HG02970 (cell line): ENCODE results near the gene TSHZ3.

Experiments used
- ATAC-seq: cut with Tn5 transposase; IDR thresholded peaks from one replicate; pipeline ENCODE4 v1.9.1; 2021; ENCODE audit warnings: mild to moderate bottlenecking, moderate library complexity, moderate number of reproducible peaks; ENCODE audit not compliant: unreplicated experiment, low FRiP score

The TSHZ3 gene

GRCh38 chr19:31338069-31338776 lies 11.0 kb downstream of the TSHZ3 start:
- ATAC-seq = no peak

DNA sequence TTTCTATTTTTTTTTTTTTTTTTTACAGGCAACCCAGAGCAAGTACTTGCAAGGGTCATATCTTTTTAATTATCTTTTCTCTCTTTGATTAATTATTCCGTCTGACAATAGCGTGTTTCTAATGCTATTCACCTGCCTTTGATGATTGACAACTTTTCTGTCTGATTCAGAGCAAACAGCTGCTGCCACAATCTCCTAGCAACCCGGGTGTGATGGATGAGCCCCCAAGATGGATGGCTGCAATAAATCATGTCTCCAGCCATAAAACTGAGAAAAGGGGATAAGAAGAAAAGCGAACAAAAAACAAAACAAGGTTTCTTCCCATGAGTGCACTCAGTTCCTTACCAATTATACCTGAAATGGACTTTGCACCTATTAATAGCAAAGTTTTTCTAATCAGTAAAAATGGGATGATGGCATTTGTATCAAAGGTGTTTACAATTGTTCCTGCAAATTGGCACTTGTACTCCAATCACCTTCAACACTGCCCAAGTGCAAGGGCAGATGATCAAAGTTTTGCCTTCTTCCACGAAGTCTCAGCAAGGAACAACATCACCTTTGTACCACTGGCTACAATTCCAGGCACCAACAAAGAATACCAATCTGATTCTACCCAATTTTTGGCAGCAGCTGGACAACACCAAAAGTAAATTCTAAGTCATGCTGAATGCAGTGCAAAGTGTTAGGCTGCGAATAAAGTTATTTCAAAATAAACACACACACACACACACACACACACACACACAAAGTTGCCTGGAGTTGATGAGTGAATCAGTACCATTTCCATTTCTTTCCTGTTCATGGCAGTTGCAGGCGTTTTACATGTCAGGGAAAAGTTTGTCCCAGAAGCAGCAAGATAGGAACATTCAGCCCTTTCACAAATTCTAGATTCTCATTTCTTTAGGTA lies 12.0 kb downstream of the TSHZ3 start:
- ATAC-seq = no peak

GRCh38 chr19:31335716-31336115 lies 13.5 kb downstream of the TSHZ3 start:
- no peak for ATAC-seq

- no peak for ATAC-seq
Observed at GRCh38 chr19:31334849-31335624, 14.2 kb downstream of the TSHZ3 start.

GRCh38 chr19:31334101-31334848 lies 15.0 kb downstream of the TSHZ3 start:
- no peak for ATAC-seq

DNA sequence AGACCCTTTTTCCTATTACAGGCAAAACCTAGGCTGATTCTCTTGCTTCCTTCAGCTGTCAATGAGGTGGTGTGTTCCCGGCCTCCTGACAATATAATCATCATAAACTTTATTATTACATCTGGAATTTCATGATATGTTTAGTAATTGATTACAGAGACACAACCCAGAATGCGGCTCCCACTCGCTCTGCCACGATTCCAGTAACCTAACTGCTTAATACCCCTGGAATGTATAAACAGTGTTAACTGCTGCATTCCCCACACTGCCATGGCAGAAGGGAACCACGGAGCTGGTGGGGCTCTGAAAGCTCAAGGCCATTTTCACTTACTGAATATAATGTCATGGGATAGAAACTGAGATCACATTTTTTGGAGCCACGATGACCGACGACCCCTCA lies 17.1 kb downstream of the TSHZ3 start:
- ATAC-seq = no peak

GRCh38 chr19:31331536-31331935 lies 17.7 kb downstream of the TSHZ3 start:
- no peak for ATAC-seq

DNA sequence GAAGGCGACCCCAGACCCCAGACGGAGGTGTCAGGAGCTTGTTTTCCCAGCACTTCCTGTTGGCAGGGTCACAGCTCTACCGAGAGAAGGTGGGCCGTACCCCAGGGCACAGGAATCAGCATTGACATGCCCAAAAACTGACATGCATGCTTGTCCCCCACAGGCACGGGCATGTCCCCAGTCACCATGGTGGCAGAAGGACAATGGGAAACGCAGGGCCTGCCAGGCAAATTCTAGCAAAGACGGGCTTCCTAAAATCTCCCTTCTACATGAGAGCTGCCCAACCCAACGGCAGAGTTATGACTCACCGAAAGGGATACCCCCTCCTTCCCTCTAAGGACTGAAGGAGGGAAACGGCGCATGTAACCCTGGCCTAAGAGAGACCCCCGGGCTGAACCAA lies 18.5 kb downstream of the TSHZ3 start:
- ATAC-seq = no peak

DNA sequence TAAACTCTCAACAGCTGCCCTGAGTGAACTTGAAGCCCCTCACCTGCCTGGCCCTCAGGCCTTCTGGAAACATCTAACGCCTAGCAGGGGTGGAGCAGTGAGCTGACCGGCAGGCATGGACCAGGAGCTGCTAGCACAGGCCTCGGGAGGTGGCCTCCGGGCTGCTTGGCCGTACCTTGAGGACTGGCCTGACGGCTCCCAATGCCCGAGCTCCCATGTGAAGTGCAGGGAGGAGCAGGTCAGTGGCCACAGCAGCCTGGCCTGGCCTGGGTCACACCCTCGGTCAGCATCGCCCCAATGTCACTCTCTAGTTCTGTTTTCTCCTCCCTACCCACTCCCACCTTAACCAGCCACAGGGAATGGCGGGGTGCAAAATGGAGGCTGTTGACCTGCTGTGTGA lies 19.0 kb downstream of the TSHZ3 start:
- no peak for ATAC-seq

DNA sequence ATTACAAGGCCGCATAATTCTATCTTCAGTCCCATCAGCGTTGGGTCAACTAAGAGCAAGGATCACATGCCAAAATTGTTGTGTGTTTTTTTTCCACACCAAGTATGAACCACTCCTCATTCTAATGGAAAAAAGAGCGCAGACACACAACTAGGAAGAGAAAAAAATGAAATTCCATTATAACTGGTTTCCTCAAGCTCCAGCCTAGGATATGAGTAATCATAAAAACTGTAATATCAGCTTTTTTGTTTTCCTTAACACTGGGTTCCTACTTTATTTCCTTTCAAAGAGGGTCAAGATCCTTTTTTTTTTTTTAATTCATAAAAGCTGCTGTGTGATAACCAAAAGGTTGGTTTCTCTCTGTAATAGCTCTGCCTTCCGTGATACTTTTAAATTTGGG lies 19.4 kb downstream of the TSHZ3 start:
- no peak for ATAC-seq

DNA sequence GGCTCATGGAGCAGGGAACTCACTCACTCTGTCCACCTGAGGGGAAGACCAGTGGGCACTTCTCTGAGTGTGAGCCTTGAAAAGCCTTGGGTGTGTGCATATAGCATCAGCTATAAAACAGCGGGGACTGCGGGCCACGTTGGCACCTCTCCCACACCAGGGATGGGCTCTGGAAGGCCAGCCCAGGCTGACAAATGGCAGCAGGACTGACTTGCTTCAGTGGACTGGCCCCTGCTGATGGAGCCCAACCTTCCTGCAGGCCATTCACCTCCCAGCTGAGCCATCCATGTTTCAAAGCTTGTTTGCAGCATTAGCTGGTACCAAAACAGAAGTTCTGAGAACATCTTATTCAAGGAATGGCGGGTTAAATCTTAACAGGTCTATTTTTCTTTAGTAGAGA lies 21.0 kb downstream of the TSHZ3 start:
- no peak for ATAC-seq

GRCh38 chr19:31326329-31327028 lies 22.8 kb downstream of the TSHZ3 start:
- no peak for ATAC-seq

- no peak for ATAC-seq
Observed at GRCh38 chr19:31325342-31325741, 23.9 kb downstream of the TSHZ3 start.

GRCh38 chr19:31319465-31319864 lies 29.8 kb downstream of the TSHZ3 start:
- no peak for ATAC-seq

- ATAC-seq = no peak
Observed at GRCh38 chr19:31318790-31319425, 30.3 kb downstream of the TSHZ3 start.

DNA sequence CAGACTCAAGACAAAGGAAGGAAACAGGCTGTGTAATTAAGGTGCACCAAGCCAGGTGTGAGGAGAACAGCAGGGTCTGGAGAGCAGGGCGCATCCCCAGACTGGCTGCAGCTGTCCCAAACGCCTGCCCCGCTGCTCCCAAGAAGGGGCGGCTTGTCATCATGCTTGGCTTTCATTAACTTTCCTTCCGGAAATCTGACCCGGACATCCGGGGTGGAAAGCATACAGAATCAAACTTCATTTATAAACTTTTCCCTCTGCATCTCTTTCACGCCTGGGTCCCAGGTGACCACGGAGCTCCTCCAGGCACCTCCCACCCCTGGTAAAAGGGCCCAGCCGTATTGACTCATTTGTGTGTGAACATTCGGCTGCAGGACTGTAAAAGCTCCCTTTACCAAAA lies 31.7 kb downstream of the TSHZ3 start:
- ATAC-seq = no peak

GRCh38 chr19:31317093-31317492 lies 32.1 kb downstream of the TSHZ3 start:
- no peak for ATAC-seq

- no peak for ATAC-seq
Observed at GRCh38 chr19:31316201-31316951, 32.9 kb downstream of the TSHZ3 start.

DNA sequence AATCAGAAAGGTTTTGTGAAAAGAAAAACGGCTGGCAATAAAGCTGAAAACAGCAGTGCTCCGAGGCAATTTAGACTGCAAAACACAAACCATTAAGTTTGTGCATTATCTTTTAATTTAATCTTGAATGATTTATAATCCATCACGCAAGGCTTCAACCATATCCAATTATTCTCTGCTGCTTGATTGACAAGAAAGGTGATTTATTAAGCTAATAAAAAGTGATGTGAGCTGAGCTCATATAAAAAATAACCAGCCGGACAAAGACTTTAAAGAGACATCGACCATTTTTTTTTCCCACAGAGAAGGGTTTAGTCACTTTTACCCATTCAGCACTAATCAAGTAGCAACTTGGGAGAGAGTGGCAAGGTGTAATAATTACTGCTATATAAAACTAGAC lies 33.6 kb downstream of the TSHZ3 start:
- ATAC-seq = no peak
